ENCODE data around the gene CFAP221.

Gene CFAP221

DNA sequence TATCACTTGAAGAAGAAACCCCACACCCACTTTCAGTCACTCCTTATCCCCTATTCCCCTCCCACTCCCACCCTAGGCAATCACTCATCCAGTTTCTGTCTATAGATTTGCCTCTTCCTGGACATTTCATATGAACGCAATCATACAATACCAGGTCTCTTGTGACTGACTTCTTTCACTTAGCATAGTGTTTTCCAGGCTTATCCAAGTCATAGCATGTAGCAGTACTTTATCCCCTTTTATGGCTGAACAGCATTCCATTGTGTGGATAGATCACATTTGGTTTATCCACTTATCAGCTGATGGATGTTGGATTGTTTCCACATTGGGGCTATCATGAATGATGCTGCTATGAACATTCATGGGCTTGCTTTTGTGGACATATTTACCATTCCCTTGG, 6.6 kb downstream of the CFAP221 start:
- CTCF ChIA-PET: no interaction called here
- POLR2A ChIA-PET: no interaction called here

GRCh38 chr2:119552902-119553301, 8.7 kb downstream of the CFAP221 start:
- no peak for DNase-seq (ENCODE audit: extremely low spot score)
- CTCF ChIA-PET: no interaction called here
- POLR2A ChIA-PET: interaction anchor here (0.5 kb wide), 1 partner anchor 620 kb away, joined by 3 read pairs; no protein-coding TSS in a partner anchor
- TF ChIP-seq TARDBP (IDR thresholded peaks at IDR 0.05) (no peak), FOXA1 (IDR thresholded peaks at IDR 0.05) (no peak), SP1 (IDR thresholded peaks at IDR 0.05) (no peak), ZNF384 (IDR thresholded peaks at IDR 0.05) (no peak), HDGF (IDR thresholded peaks at IDR 0.05; ENCODE audit: borderline replicate concordance) (no peak), LEF1 (IDR thresholded peaks at IDR 0.05; ENCODE audit: borderline replicate concordance) (no peak), L3MBTL2 (conservative IDR thresholded peaks at IDR 0.05) (no peak), SUZ12 (IDR thresholded peaks at IDR 0.05) (no peak), FOXK2 (IDR thresholded peaks at IDR 0.05) (no peak), FOXM1 (IDR thresholded peaks at IDR 0.05; ENCODE audit: borderline replicate concordance) (no peak)
- TF ChIP-seq, protein P1, sequence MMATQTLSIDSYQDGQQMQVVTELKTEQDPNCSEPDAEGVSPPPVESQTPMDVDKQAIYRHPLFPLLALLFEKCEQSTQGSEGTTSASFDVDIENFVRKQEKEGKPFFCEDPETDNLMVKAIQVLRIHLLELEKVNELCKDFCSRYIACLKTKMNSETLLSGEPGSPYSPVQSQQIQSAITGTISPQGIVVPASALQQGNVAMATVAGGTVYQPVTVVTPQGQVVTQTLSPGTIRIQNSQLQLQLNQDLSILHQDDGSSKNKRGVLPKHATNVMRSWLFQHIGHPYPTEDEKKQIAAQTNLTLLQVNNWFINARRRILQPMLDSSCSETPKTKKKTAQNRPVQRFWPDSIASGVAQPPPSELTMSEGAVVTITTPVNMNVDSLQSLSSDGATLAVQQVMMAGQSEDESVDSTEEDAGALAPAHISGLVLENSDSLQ (IDR thresholded peaks at IDR 0.05): no peak

More for the DNA sequence above, 6.6 kb downstream of the CFAP221 start:
- no peak for DNase-seq (ENCODE audit: extremely low spot score)
- no peak for TF ChIP-seq LEF1 (IDR thresholded peaks at IDR 0.05; ENCODE audit: borderline replicate concordance)
- no peak for TF ChIP-seq ELF4 (IDR thresholded peaks at IDR 0.05)
- TF ChIP-seq BHLHE40 (IDR thresholded peaks at IDR 0.05; ENCODE audit: borderline replicate concordance): no peak
- TF ChIP-seq TARDBP (IDR thresholded peaks at IDR 0.05): no peak
- no peak for TF ChIP-seq SP1 (IDR thresholded peaks at IDR 0.05)
- TF ChIP-seq NFRKB (IDR thresholded peaks at IDR 0.05): no peak
- TF ChIP-seq FOXK2 (IDR thresholded peaks at IDR 0.05): no peak
- TF ChIP-seq SUZ12 (IDR thresholded peaks at IDR 0.05): no peak
- TF ChIP-seq FOXA1 (IDR thresholded peaks at IDR 0.05): no peak
- TF ChIP-seq ZNF384 (IDR thresholded peaks at IDR 0.05): no peak
- TF ChIP-seq ARNT (IDR thresholded peaks at IDR 0.05): no peak
- no peak for TF ChIP-seq CTBP1 (IDR thresholded peaks at IDR 0.05; ENCODE audit: borderline replicate concordance)
- TF ChIP-seq, protein P1 (IDR thresholded peaks at IDR 0.05): no peak
- TF ChIP-seq FOXM1 (IDR thresholded peaks at IDR 0.05; ENCODE audit: borderline replicate concordance): no peak
- no peak for TF ChIP-seq L3MBTL2 (conservative IDR thresholded peaks at IDR 0.05)
- no peak for TF ChIP-seq HDGF (IDR thresholded peaks at IDR 0.05; ENCODE audit: borderline replicate concordance)

GRCh38 chr2:119553687-119554344, 9.6 kb downstream of the CFAP221 start:
- ChIA-PET CTCF (no interaction called here), POLR2A (no interaction called here)
- TF ChIP-seq, protein P1 (IDR thresholded peaks at IDR 0.05): no peak
- no peak for TF ChIP-seq FOXA1 (IDR thresholded peaks at IDR 0.05)
- no peak for TF ChIP-seq ZNF384 (IDR thresholded peaks at IDR 0.05)
- TF ChIP-seq FOXM1 (IDR thresholded peaks at IDR 0.05; ENCODE audit: borderline replicate concordance): no peak
- TF ChIP-seq NFRKB (IDR thresholded peaks at IDR 0.05): no peak
- no peak for TF ChIP-seq L3MBTL2 (conservative IDR thresholded peaks at IDR 0.05)
- no peak for TF ChIP-seq ARNT (IDR thresholded peaks at IDR 0.05)
- no peak for TF ChIP-seq HDGF (IDR thresholded peaks at IDR 0.05; ENCODE audit: borderline replicate concordance)
- TF ChIP-seq FOXK2 (IDR thresholded peaks at IDR 0.05): no peak
- no peak for TF ChIP-seq ELF4 (IDR thresholded peaks at IDR 0.05)
- no peak for TF ChIP-seq SP1 (IDR thresholded peaks at IDR 0.05)
- no peak for TF ChIP-seq TARDBP (IDR thresholded peaks at IDR 0.05)
- TF ChIP-seq SUZ12 (IDR thresholded peaks at IDR 0.05): no peak
- no peak for DNase-seq (ENCODE audit: extremely low spot score)

- no peak for TF ChIP-seq ELF4 (IDR thresholded peaks at IDR 0.05)
- TF ChIP-seq ZNF384 (IDR thresholded peaks at IDR 0.05): no peak
- TF ChIP-seq SUZ12 (IDR thresholded peaks at IDR 0.05): no peak
- no peak for TF ChIP-seq FOXK2 (IDR thresholded peaks at IDR 0.05)
- no peak for TF ChIP-seq L3MBTL2 (conservative IDR thresholded peaks at IDR 0.05)
- no peak for TF ChIP-seq BHLHE40 (IDR thresholded peaks at IDR 0.05; ENCODE audit: borderline replicate concordance)
- no peak for TF ChIP-seq TARDBP (IDR thresholded peaks at IDR 0.05)
- no peak for TF ChIP-seq FOXA1 (IDR thresholded peaks at IDR 0.05)
- TF ChIP-seq, protein P1 (IDR thresholded peaks at IDR 0.05): no peak
- no peak for TF ChIP-seq ARNT (IDR thresholded peaks at IDR 0.05)
- no peak for TF ChIP-seq LEF1 (IDR thresholded peaks at IDR 0.05; ENCODE audit: borderline replicate concordance)
- CTCF ChIA-PET: no interaction called here
- POLR2A ChIA-PET: no interaction called here
- no peak for DNase-seq (ENCODE audit: extremely low spot score)
Measured at GRCh38 chr2:119565481-119565880, 21.2 kb downstream of the CFAP221 start.

- no peak for DNase-seq (ENCODE audit: extremely low spot score)
- CTCF ChIA-PET: interaction anchor here (0.8 kb wide), 1 partner anchor 275 kb away, joined by 3 read pairs; no protein-coding TSS in a partner anchor
Measured at GRCh38 chr2:119567292-119567691, 23.0 kb downstream of the CFAP221 start.

More at GRCh38 chr2:119567292-119567691, 23.0 kb downstream of the CFAP221 start:
- no peak for TF ChIP-seq CTBP1 (IDR thresholded peaks at IDR 0.05; ENCODE audit: borderline replicate concordance)
- TF ChIP-seq TARDBP (IDR thresholded peaks at IDR 0.05): no peak
- no peak for TF ChIP-seq ZNF384 (IDR thresholded peaks at IDR 0.05)
- TF ChIP-seq ELF4 (IDR thresholded peaks at IDR 0.05): no peak
- TF ChIP-seq HDGF (IDR thresholded peaks at IDR 0.05; ENCODE audit: borderline replicate concordance): no peak
- TF ChIP-seq, protein P1 (IDR thresholded peaks at IDR 0.05): no peak
- TF ChIP-seq L3MBTL2 (conservative IDR thresholded peaks at IDR 0.05): no peak
- TF ChIP-seq FOXA1 (IDR thresholded peaks at IDR 0.05): no peak
- no peak for TF ChIP-seq SP1 (IDR thresholded peaks at IDR 0.05)
- TF ChIP-seq BHLHE40 (IDR thresholded peaks at IDR 0.05; ENCODE audit: borderline replicate concordance): no peak
- no peak for TF ChIP-seq ARNT (IDR thresholded peaks at IDR 0.05)
- no peak for TF ChIP-seq SUZ12 (IDR thresholded peaks at IDR 0.05)
- no peak for TF ChIP-seq FOXK2 (IDR thresholded peaks at IDR 0.05)
- no peak for TF ChIP-seq LEF1 (IDR thresholded peaks at IDR 0.05; ENCODE audit: borderline replicate concordance)
- TF ChIP-seq FOXM1 (IDR thresholded peaks at IDR 0.05; ENCODE audit: borderline replicate concordance): no peak
- TF ChIP-seq NFRKB (IDR thresholded peaks at IDR 0.05): no peak
- POLR2A ChIA-PET: no interaction called here

Data from HEK293T (cell line).